Kidney (tissue), 14 donors: ENCODE results near the gene PFDN4. TPM values are rescaled to one million over a fixed set of nuclear protein-coding genes. Genes with fewer than 3 reads are reported as not detected.

Source experiments
- DNase-seq, 5 donors: peaks; one replicate each; pipeline ENCODE4 v3.0.0-alpha.2; 2013 to 2020
- FAIRE-seq: peaks from 2 replicates; lab custom pipeline; 2012; peaks lifted over from hg19 to GRCh38; lab: Jason Lieb, UNC
- H3K27ac ChIP-seq, 2 donors: one replicate each; pipeline ENCODE4 v1.7.0; 2013; ENCODE audit warnings: low read depth in 2 of 2, low read length in 2 of 2, inconsistent platforms in 1 of 2
- H3K27me3 ChIP-seq: one replicate; pipeline ENCODE4 v1.7.1; 2013; ENCODE audit warnings: low read length, inconsistent platforms; ENCODE audit not compliant: control insufficient read depth, insufficient read depth
- H3K36me3 ChIP-seq, 3 donors: one replicate each; pipeline versions ENCODE4 v1.7.0 to v1.7.1; 2013; ENCODE audit warnings: low read length in 3 of 3, control low read depth in 1 of 3, inconsistent platforms in 1 of 3; ENCODE audit not compliant: insufficient read depth in 3 of 3, control insufficient read depth in 2 of 3
- H3K4me1 ChIP-seq, 3 donors: one replicate each; pipeline versions ENCODE4 v1.7.0 to v1.7.1; 2013; ENCODE audit warnings: low read length in 3 of 3, inconsistent platforms in 1 of 3, low read depth in 1 of 3; ENCODE audit not compliant: control insufficient read depth in 2 of 3, insufficient read depth in 2 of 3
- H3K4me3 ChIP-seq, 3 donors: one replicate each; pipeline versions ENCODE4 v1.7.0 to v1.8.1; 2013; ENCODE audit warnings: low read length in 3 of 3, control low read depth in 1 of 3, inconsistent platforms in 1 of 3
- H3K9ac ChIP-seq, 3 donors: one replicate each; pipeline versions ENCODE4 v1.7.0 to v1.7.1; 2013; ENCODE audit warnings: low read length in 3 of 3, control low read depth in 1 of 3, inconsistent platforms in 1 of 3
- H3K9me3 ChIP-seq, 3 donors: one replicate each; pipeline versions ENCODE4 v1.7.0 to v1.7.1; 2013; ENCODE audit warnings: low read length in 3 of 3, control low read depth in 1 of 3, inconsistent platforms in 1 of 3; ENCODE audit not compliant: control insufficient read depth in 2 of 3, insufficient read depth in 1 of 3
- CTCF ChIP-seq: IDR thresholded peaks from 3 replicates; pipeline ENCODE4 v1.5.1; 2012; ENCODE audit warnings: mild to moderate bottlenecking, moderate library complexity, borderline replicate concordance; ENCODE audit not compliant: insufficient read depth; ENCODE audit errors: extremely low read depth
- intact Hi-C: fragments of 100-400 bp; cut with DNase I; formaldehyde crosslinking; loops from one replicate; pipeline ENCODE4 v1.11.1; 2022
- polyA plus RNA-seq: library from polyadenylated mRNA; stranded (reverse); fragments of 350-450 nt; fragmentation: Illumina TruSeq; extraction: RNeasy Lipid Tissue Mini Kit (QIAGEN cat#74804); gene quantifications from one replicate; pipeline ENCODE4 v1.2.3, GENCODE V29; 2014; ENCODE audit warnings: low read depth, low replicate concordance; ENCODE audit not compliant: insufficient read depth
- total RNA-seq: library from RNA; stranded (reverse); fragmentation: NEBNext Ultra II Directional; extraction: Animal tissue kit (Norgen Biotek cat#: 25700); gene quantifications from one replicate; pipeline ENCODE4 v1.2.1, GENCODE V29; 2021
- donor health status: control.
- donor health status: control.
- donor health status: control.
- donor health status: control.
- donor health status: control.
- donor health status: DM: yes; HTN: yes; CAD: no.
- donor health status: Normal renal cell carcinoma (clear cell type).

Gene PFDN4
- total and polyA plus RNA-seq, 2 donors from 2014 or later, result 19.7 to 49.5 TPM

- Histone ChIP-seq H3K27me3 (no peaks in the 10 kb centered on the region), H3K4me1 (peaks cover 4 to 13% (median 13%) of the 10 kb centered on the region in 3 donors), H3K4me3 (no peak overlapping the region), H3K9ac (no peak overlapping the region), H3K27ac (no peak overlapping the region), H3K36me3 (no peaks in the 10 kb centered on the region), H3K9me3 (no peaks in the 10 kb centered on the region)
- DNase-seq (peak in 1 of 5 donors; percentile 42), FAIRE-seq (no peak)
- intact Hi-C loops, result no loop called here
- peak; percentile 47 for TF ChIP-seq CTCF
These were observed 10.0 kb upstream of the PFDN4 start for GRCh38 chr20:54197621-54198604.

GRCh38 chr20:54199283-54199682 is 8.6 kb upstream of the PFDN4 start:
- Histone ChIP-seq H3K4me1 (peaks cover 4 to 13% (median 13%) of the 10 kb centered on the region in 3 donors), H3K27ac (no peak overlapping the region), H3K4me3 (no peak overlapping the region), H3K27me3 (no peaks in the 10 kb centered on the region), H3K36me3 (no peaks in the 10 kb centered on the region), H3K9ac (no peak overlapping the region), H3K9me3 (no peaks in the 10 kb centered on the region)
- FAIRE-seq, result no peak
- no peak for TF ChIP-seq CTCF
- intact Hi-C loops, result no loop called here
- no peak for DNase-seq

GRCh38 chr20:54199721-54200176 is 8.1 kb upstream of the PFDN4 start:
- Histone ChIP-seq H3K9ac (no peak overlapping the region), H3K36me3 (no peaks in the 10 kb centered on the region), H3K4me1 (peaks cover 2 to 11% (median 11%) of the 10 kb centered on the region in 3 donors), H3K4me3 (no peak overlapping the region), H3K9me3 (no peaks in the 10 kb centered on the region), H3K27ac (no peak overlapping the region), H3K27me3 (no peaks in the 10 kb centered on the region)
- peak; percentile 89 for TF ChIP-seq CTCF
- intact Hi-C loops, result loop anchor here (5.0 kb wide), 1 partner anchor 102 kb away; no protein-coding TSS in a partner anchor
- DNase-seq (peak; percentile 71 to 86 (median 82)), FAIRE-seq (no peak)
